Fibroblast of lung (primary cell): ENCODE results near the gene ERLEC1. TPM values are rescaled to one million over a fixed set of nuclear protein-coding genes. Genes with fewer than 3 reads are reported as not detected.

Experiments
- DNase-seq, 2 donors: peaks; one replicate each; pipeline versions ENCODE4 v3.0.0 to v3.0.0-alpha.2; 2010; ENCODE audit warnings: low read depth in 2 of 2
- H2AFZ ChIP-seq: 2 replicates; pipeline ENCODE4 v1.5.1; 2012; ENCODE audit warnings: low read length, control low read depth, inconsistent platforms
- H3K27ac ChIP-seq: 2 replicates; pipeline ENCODE4 v1.5.1; 2011; ENCODE audit warnings: low read length, control low read depth; ENCODE audit not compliant: insufficient read depth
- H3K27me3 ChIP-seq: 2 replicates; pipeline ENCODE4 v1.5.1; 2011; ENCODE audit warnings: mild to moderate bottlenecking, low read length; ENCODE audit not compliant: control insufficient read depth, insufficient read depth
- H3K36me3 ChIP-seq: 2 replicates; pipeline ENCODE4 v1.5.1; 2011; ENCODE audit warnings: low read length; ENCODE audit not compliant: control insufficient read depth, insufficient read depth
- H3K4me1 ChIP-seq: 2 replicates; pipeline ENCODE4 v1.5.1; 2011; ENCODE audit warnings: low read length; ENCODE audit not compliant: control insufficient read depth, insufficient read depth; ENCODE audit errors: extremely low read depth
- H3K4me2 ChIP-seq: 2 replicates; pipeline ENCODE4 v1.5.1; 2011; ENCODE audit warnings: low read length, control low read depth; ENCODE audit not compliant: insufficient read depth; ENCODE audit errors: extremely low read depth
- H3K4me3 ChIP-seq, 4 experiments: fragments of 200-600 bp in 1 of 4; sonication (generic) in 1 of 4; replicated peaks in 1 of 4; 2 replicates each; pipeline ENCODE4 v1.5.1; 2011 to 2016; ENCODE audit warnings: low read length in 4 of 4, low read depth in 3 of 4, mild to moderate bottlenecking in 3 of 4, control low read depth in 2 of 4, inconsistent platforms in 1 of 4, mixed read lengths in 1 of 4; ENCODE audit not compliant: insufficient read depth in 1 of 4; ENCODE audit errors: control extremely low read depth in 1 of 4
- H3K79me2 ChIP-seq: 2 replicates; pipeline ENCODE4 v1.5.1; 2012; ENCODE audit warnings: mild to moderate bottlenecking, low read length, inconsistent platforms; ENCODE audit not compliant: control insufficient read depth, insufficient read depth
- H3K9ac ChIP-seq: 2 replicates; pipeline ENCODE4 v1.5.1; 2011; ENCODE audit warnings: mild to moderate bottlenecking, low read length, control low read depth; ENCODE audit not compliant: insufficient read depth
- H3K9me3 ChIP-seq: 2 replicates; pipeline ENCODE4 v1.5.1; 2012; ENCODE audit warnings: low read depth, low read length; ENCODE audit not compliant: control insufficient read depth, insufficient read depth
- H4K20me1 ChIP-seq: 2 replicates; pipeline ENCODE4 v1.5.1; 2011; ENCODE audit warnings: low read length; ENCODE audit not compliant: control insufficient read depth, insufficient read depth; ENCODE audit errors: extremely low read depth
- CTCF ChIP-seq, 2 donors: IDR thresholded peaks in 1 of 2; conservative IDR thresholded peaks in 1 of 2; 1 replicate in 1 of 2; 2 replicates in 1 of 2; pipeline ENCODE4 v1.5.1; 2011 to 2012; ENCODE audit warnings: low read length in 2 of 2, control low read depth in 1 of 2, inconsistent platforms in 1 of 2, low read depth in 1 of 2, mild to moderate bottlenecking in 1 of 2
- EZH2 ChIP-seq: IDR thresholded peaks from 2 replicates; pipeline ENCODE4 v1.5.1; 2012; ENCODE audit warnings: low read length, control low read depth, mild to moderate bottlenecking; ENCODE audit errors: missing control alignments
- polyA plus RNA-seq, 2 donors: library from polyadenylated mRNA; depleted of rRNA in 1 of 2; stranded (reverse) in 1 of 2; unstranded in 1 of 2; fragments of >200 nt; gene quantifications; 2 replicates each; pipeline ENCODE4 v1.2.1, GENCODE V29; 2011 to 2012; ENCODE audit warnings: missing spikeins in 1 of 2
- total RNA-seq: library from RNA; depleted of rRNA; stranded (reverse); fragments of >200 nt; gene quantifications from 2 replicates; pipeline ENCODE4 v1.2.1, GENCODE V29; 2014

Gene ERLEC1
- total and polyA plus RNA-seq, 2 donors (not counting 1 experiment from before 2014, with no cell fraction given) = 87.7 to 103 TPM

DNA sequence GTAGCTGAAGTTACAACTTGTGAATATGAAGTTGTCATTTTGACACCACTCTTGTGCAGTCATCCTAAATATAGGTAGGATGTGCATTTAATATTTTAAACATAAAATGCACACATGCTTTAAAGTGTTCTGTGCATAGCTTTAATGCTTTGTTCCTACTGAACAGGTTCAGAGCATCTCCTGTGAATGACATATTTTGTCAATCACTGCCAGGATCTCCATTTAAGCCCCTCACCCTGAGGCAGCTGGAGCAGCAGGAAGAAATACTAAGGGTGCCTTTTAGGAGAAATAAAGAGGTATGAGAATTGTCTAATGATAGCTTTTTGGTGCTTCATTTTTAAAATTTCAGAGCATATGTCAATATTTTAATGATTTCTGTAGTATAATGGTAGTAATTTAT, 14.7 kb downstream of the ERLEC1 start:
- no peak overlapping the region for H2AFZ ChIP-seq
- no peak overlapping the region for H3K9ac ChIP-seq
- TF ChIP-seq CTCF (conservative IDR thresholded peaks at IDR 0.05 in 1 of 2, IDR thresholded peaks at IDR 0.05 in 1 of 2; ENCODE audit: low read depth in 1 of 2, low read length in 2 of 2) (no peak), EZH2 (no peak)
- peaks cover 2% of the 10 kb centered on the region for H3K36me3 ChIP-seq
- H3K4me2 ChIP-seq = no peak overlapping the region
- no peak for DNase-seq
- no peaks in the 10 kb centered on the region for H3K27me3 ChIP-seq
- H3K4me3 ChIP-seq = no peak overlapping the region
- no peaks in the 10 kb centered on the region for H3K79me2 ChIP-seq
- no peaks in the 10 kb centered on the region for H3K4me1 ChIP-seq
- H3K9me3 ChIP-seq = no peaks in the 10 kb centered on the region
- no peak overlapping the region for H3K27ac ChIP-seq
- H4K20me1 ChIP-seq = no peaks in the 10 kb centered on the region

DNA sequence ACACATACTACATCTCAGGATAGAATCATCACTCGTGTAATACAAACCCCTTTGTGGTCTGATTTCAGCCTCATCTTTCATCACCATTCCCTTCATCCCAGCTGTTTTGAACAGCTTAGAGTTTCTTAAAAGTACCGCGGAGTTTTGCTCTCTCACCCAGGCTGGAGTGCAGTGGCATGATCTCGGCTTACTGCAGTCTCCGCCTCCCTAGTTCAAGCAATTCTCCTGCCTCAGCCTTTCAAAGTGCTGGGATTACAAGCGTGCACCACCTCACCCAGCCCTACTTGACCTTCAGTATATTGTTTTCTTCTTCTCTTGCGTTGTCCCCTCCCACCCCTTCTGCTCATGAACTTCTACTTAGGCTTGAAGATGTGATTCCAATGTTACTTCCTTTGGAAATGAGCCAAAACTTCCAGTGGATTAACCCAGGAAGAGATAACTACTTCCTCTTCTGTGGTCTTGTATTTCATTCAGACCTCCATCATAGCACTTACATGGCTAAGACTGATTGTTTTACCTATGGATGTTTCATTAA, 15.8 kb downstream of the ERLEC1 start:
- peak in 1 of 2 donors; percentile 36 for DNase-seq
- no peak for TF ChIP-seq EZH2
- TF ChIP-seq CTCF (conservative IDR thresholded peaks at IDR 0.05 in 1 of 2, IDR thresholded peaks at IDR 0.05 in 1 of 2; ENCODE audit: low read depth in 1 of 2, low read length in 2 of 2) = no peak
- no peak overlapping the region for H3K9ac ChIP-seq
- H3K4me1 ChIP-seq = no peaks in the 10 kb centered on the region
- no peak overlapping the region for H3K27ac ChIP-seq
- no peaks in the 10 kb centered on the region for H3K27me3 ChIP-seq
- H2AFZ ChIP-seq = no peak overlapping the region
- H4K20me1 ChIP-seq = no peaks in the 10 kb centered on the region
- H3K79me2 ChIP-seq = no peaks in the 10 kb centered on the region
- no peak overlapping the region for H3K4me2 ChIP-seq
- H3K36me3 ChIP-seq = peaks cover 2% of the 10 kb centered on the region
- no peak overlapping the region for H3K4me3 ChIP-seq
- H3K9me3 ChIP-seq = no peaks in the 10 kb centered on the region

GRCh38 chr2:53811601-53812000, 24.8 kb downstream of the ERLEC1 start:
- Histone ChIP-seq H2AFZ (no peak overlapping the region), H3K36me3 (peaks cover 6% of the 10 kb centered on the region), H3K4me3 (no peak overlapping the region), H3K4me1 (no peaks in the 10 kb centered on the region), H3K79me2 (no peaks in the 10 kb centered on the region), H4K20me1 (no peaks in the 10 kb centered on the region), H3K9me3 (no peaks in the 10 kb centered on the region), H3K27me3 (no peaks in the 10 kb centered on the region), H3K4me2 (no peak overlapping the region), H3K27ac (no peak overlapping the region), H3K9ac (no peak overlapping the region)
- no peak for DNase-seq
- TF ChIP-seq EZH2 = no peak
- no peak for TF ChIP-seq CTCF (conservative IDR thresholded peaks at IDR 0.05 in 1 of 2, IDR thresholded peaks at IDR 0.05 in 1 of 2; ENCODE audit: low read depth in 1 of 2, low read length in 2 of 2)
